ENCODE results near the gene PHYKPL.

The PHYKPL gene

DNA sequence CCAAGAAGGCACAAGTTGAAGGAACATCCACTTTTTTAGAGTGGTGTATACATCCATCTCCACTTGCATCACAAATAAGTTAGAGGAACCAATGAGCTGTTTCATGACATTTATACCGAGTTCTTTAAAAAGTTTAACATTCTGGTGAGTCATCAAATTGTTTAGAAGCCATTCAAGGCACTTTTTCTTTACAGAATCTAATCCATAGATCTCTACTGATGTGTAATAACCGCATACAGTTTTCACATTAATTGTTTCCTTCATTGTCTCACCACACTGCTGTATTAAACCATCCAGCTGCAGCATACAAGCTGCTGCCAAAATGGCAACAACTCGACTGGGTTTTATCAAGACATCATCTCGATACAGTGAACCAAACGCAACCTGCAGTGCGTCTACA lies 46.2 kb downstream of the PHYKPL start:
- Histone ChIP-seq H3K36me3 (no peaks in the 10 kb centered on the region), H3K4me3 (ENCODE audit: low read depth, low read length) (no peak overlapping the region), H3K9me3 (ENCODE audit: severe bottlenecking) (no peaks in the 10 kb centered on the region), H3K27me3 (ENCODE audit: insufficient read depth, low read depth, severe bottlenecking) (no peaks in the 10 kb centered on the region), H3K27ac (no peak overlapping the region)
- no peak for DNase-seq
- TF ChIP-seq, protein P1, sequence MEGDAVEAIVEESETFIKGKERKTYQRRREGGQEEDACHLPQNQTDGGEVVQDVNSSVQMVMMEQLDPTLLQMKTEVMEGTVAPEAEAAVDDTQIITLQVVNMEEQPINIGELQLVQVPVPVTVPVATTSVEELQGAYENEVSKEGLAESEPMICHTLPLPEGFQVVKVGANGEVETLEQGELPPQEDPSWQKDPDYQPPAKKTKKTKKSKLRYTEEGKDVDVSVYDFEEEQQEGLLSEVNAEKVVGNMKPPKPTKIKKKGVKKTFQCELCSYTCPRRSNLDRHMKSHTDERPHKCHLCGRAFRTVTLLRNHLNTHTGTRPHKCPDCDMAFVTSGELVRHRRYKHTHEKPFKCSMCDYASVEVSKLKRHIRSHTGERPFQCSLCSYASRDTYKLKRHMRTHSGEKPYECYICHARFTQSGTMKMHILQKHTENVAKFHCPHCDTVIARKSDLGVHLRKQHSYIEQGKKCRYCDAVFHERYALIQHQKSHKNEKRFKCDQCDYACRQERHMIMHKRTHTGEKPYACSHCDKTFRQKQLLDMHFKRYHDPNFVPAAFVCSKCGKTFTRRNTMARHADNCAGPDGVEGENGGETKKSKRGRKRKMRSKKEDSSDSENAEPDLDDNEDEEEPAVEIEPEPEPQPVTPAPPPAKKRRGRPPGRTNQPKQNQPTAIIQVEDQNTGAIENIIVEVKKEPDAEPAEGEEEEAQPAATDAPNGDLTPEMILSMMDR (IDR thresholded peaks at IDR 0.05; ENCODE audit: low read depth, low read length): no peak

DNA sequence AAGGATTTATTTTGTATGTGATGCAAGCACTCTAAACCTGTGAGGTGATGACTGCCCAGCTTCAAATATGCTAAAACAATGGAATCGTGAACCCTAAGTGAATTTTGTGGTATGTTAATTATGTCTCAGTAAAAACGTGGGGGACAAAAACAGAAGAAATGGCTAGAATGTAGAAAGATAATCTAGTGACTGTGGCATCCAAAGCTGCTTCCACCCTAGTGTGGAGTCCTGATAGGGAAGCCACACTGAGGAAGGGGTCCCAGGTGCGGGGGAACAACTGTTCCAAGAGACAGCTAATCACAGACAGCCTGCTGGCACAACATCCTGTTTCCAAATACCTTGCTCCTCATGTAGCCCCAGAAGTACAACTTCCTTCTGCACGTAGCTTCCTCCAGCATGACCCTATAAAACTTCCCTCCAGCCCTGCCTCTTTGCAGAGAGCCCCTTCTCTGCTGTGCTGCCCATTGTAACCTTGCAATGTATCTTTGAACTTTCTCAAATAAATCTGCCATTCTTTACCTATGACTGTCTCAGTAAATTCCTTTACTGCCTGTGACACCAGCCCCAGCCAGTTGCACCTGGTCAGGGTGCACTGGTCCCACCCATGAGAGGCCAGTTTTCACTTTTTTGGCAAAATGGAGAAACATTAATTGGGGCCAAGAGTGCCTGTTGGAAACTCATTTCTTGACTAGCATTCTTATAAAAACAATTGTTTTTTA lies 50.3 kb downstream of the PHYKPL start:
- H3K4me3 ChIP-seq (ENCODE audit: low read depth, low read length): no peak overlapping the region
- H3K27ac ChIP-seq: no peak overlapping the region
- H3K36me3 ChIP-seq: no peaks in the 10 kb centered on the region
- H3K9me3 ChIP-seq (ENCODE audit: severe bottlenecking): no peaks in the 10 kb centered on the region
- H3K27me3 ChIP-seq (ENCODE audit: insufficient read depth, low read depth, severe bottlenecking): no peaks in the 10 kb centered on the region
- DNase-seq: no peak
- TF ChIP-seq, protein P1 (IDR thresholded peaks at IDR 0.05; ENCODE audit: low read depth, low read length): no peak

DNA sequence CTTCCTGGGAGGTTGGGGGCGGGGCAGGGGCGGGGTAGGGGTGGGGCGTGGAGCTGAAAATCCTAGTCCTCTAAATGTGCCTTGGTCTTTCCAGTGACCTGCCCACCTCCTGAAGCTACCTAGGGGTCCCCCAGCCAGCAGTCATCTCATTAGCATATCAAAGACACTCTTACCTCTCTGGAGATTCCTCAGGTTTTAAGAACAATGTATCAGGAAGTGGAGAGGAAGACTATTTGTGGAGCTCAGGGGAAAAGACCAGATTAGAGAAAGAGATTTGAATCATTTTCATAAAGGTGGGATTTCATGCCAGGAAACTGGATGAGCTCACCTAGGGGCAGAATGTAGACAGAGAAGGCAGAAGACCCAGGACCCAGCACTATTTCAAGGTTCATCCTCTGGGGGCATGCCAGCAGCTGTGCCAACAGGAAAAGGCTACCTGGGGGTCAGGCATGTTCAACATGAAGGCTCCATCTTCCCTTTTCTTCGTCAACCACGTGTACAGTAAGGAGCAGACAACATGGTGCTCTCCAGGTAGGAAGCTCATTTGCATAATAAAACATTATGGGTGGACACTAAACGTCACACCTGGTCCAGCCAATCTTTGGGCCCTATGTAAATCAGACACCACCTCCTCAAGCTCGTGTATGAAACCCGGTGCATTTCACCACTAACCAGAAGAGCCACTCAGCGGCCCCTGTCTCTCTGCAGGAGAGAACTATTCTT lies 52.3 kb downstream of the PHYKPL start:
- no peak overlapping the region for H3K4me3 ChIP-seq (ENCODE audit: low read depth, low read length)

DNA sequence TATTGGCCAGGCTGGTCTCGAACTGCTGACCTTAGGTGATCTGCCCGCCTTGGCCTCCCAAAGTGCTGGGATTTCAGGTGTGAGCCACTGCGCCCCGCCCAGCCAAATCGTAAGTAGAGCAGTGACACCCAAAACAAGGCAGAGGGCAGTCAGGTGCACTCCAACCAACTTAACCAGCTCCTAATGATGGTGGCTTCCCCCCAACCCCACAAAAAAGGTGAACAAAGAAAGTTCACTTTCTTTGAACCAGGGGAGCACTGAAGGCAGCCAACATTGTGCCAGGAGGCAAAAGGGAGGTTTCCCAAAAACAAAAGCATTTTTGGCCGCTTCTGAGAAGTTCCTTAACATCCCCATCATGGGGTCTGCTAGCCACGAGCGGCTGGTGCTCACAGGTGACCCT lies 55.0 kb downstream of the PHYKPL start:
- H3K27me3 ChIP-seq (ENCODE audit: insufficient read depth, low read depth, severe bottlenecking): no peaks in the 10 kb centered on the region
- DNase-seq: no peak
- no peak overlapping the region for H3K27ac ChIP-seq

More for the DNA sequence above, 52.3 kb downstream of the PHYKPL start:
- Histone ChIP-seq H3K36me3 (no peaks in the 10 kb centered on the region), H3K9me3 (ENCODE audit: severe bottlenecking) (no peaks in the 10 kb centered on the region), H3K27ac (no peak overlapping the region), H3K27me3 (ENCODE audit: insufficient read depth, low read depth, severe bottlenecking) (no peaks in the 10 kb centered on the region)
- DNase-seq: no peak
- TF ChIP-seq, protein P1 (IDR thresholded peaks at IDR 0.05; ENCODE audit: low read depth, low read length): no peak

DNA sequence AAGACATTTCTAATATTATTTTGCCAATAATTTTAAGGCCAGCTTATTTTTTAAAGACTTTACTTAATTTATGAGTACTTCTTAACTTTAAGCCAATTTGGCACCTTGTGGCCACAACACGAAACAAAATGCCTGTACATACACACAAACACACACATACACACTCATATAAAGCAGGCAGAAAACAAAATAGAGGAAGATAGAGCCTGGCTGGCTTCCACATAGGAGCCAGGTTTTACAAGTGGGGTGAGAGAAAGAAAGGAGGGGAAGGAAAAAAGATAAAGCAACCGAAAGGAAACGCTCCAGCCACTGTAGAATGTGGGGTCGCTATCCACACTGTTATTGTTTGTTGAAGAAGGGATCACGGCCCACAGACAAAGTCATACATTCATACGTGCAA lies 55.8 kb downstream of the PHYKPL start:
- no peaks in the 10 kb centered on the region for H3K9me3 ChIP-seq (ENCODE audit: severe bottlenecking)
- H3K36me3 ChIP-seq: no peaks in the 10 kb centered on the region
- TF ChIP-seq, protein P1 (IDR thresholded peaks at IDR 0.05; ENCODE audit: low read depth, low read length): no peak
- no peak overlapping the region for H3K4me3 ChIP-seq (ENCODE audit: low read depth, low read length)
- H3K27ac ChIP-seq: no peak overlapping the region
- no peak for DNase-seq
- no peaks in the 10 kb centered on the region for H3K27me3 ChIP-seq (ENCODE audit: insufficient read depth, low read depth, severe bottlenecking)

More for the DNA sequence above, 55.0 kb downstream of the PHYKPL start:
- Histone ChIP-seq H3K9me3 (ENCODE audit: severe bottlenecking) (no peaks in the 10 kb centered on the region), H3K4me3 (ENCODE audit: low read depth, low read length) (no peak overlapping the region), H3K36me3 (no peaks in the 10 kb centered on the region)
- TF ChIP-seq, protein P1 (IDR thresholded peaks at IDR 0.05; ENCODE audit: low read depth, low read length): no peak

All from WERI-Rb-1 (cell line).